Mammary epithelial cell (primary cell): ENCODE results near the gene SORCS3.

ENCODE experiments used
- CTCF ChIP-seq, 2 donors: IDR thresholded peaks in 1 of 2; conservative IDR thresholded peaks in 1 of 2; 2 replicates each; pipeline ENCODE4 v1.5.1; 2011 to 2012; ENCODE audit warnings: inconsistent platforms in 2 of 2, low read length in 2 of 2, mild to moderate bottlenecking in 2 of 2, control low read depth in 1 of 2, low read depth in 1 of 2; ENCODE audit not compliant: insufficient read depth in 1 of 2; ENCODE audit errors: extremely low read depth in 1 of 2
- EZH2 ChIP-seq: IDR thresholded peaks from 2 replicates; pipeline ENCODE4 v1.6.1; 2012; ENCODE audit warnings: low read length, inconsistent platforms, borderline replicate concordance

- TF ChIP-seq CTCF (conservative IDR thresholded peaks at IDR 0.05 in 1 of 2, IDR thresholded peaks at IDR 0.05 in 1 of 2; ENCODE audit: extremely low read depth in 1 of 2, insufficient read depth in 1 of 2, low read depth in 1 of 2, low read length in 2 of 2) (peak; percentile 12 to 41), EZH2 (no peak)
Observed at GRCh38 chr10:104767745-104768144, 126.7 kb downstream of the SORCS3 start.
